Fibroblast of lung (primary cell): ENCODE measurements around the gene AGL.

ENCODE experiments used
- EZH2 ChIP-seq: IDR thresholded peaks from 2 replicates; pipeline ENCODE4 v1.5.1; 2012; ENCODE audit warnings: low read length, control low read depth, mild to moderate bottlenecking; ENCODE audit errors: missing control alignments
- TF ChIP-seq, protein P1 (sequence below), 2 donors: IDR thresholded peaks in 1 of 2; conservative IDR thresholded peaks in 1 of 2; 1 replicate in 1 of 2; 2 replicates in 1 of 2; pipeline ENCODE4 v1.5.1; 2011 to 2012; ENCODE audit warnings: low read length in 2 of 2, control low read depth in 1 of 2, inconsistent platforms in 1 of 2, low read depth in 1 of 2, mild to moderate bottlenecking in 1 of 2

DNA sequence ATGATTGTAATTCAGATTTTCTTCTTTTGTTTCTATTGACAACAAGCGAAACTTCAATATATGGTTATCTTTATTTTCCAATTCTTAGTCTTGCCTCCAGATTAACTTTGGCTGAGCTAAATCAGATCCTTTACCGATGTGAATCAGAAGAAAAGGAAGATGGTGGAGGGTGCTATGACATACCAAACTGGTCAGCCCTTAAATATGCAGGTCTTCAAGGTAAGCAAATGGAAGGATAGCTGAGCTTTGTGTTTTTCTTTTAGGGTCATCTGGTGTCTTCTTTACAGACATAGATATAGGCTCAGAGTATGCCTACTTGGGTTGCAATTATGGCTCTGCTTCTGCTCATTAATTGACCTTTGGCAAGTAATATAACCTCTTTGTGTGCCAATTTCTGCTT, 37.7 kb downstream of the AGL start:
- TF ChIP-seq, protein P1, sequence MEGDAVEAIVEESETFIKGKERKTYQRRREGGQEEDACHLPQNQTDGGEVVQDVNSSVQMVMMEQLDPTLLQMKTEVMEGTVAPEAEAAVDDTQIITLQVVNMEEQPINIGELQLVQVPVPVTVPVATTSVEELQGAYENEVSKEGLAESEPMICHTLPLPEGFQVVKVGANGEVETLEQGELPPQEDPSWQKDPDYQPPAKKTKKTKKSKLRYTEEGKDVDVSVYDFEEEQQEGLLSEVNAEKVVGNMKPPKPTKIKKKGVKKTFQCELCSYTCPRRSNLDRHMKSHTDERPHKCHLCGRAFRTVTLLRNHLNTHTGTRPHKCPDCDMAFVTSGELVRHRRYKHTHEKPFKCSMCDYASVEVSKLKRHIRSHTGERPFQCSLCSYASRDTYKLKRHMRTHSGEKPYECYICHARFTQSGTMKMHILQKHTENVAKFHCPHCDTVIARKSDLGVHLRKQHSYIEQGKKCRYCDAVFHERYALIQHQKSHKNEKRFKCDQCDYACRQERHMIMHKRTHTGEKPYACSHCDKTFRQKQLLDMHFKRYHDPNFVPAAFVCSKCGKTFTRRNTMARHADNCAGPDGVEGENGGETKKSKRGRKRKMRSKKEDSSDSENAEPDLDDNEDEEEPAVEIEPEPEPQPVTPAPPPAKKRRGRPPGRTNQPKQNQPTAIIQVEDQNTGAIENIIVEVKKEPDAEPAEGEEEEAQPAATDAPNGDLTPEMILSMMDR (conservative IDR thresholded peaks at IDR 0.05 in 1 of 2, IDR thresholded peaks at IDR 0.05 in 1 of 2; ENCODE audit: low read depth in 1 of 2, low read length in 2 of 2): no peak
- no peak for TF ChIP-seq EZH2
